HG03378 (cell line): Measurements from ENCODE around the gene DRAM2.
A peak's percentile ranks its signal among the peaks of the same experiment; 100 is the strongest.

Source experiments
- ATAC-seq: cut with Tn5 transposase; IDR thresholded peaks from one replicate; pipeline ENCODE4 v1.9.1; 2021; ENCODE audit warnings: mild to moderate bottlenecking, moderate library complexity; ENCODE audit not compliant: unreplicated experiment

The DRAM2 gene

GRCh38 chr1:111139956-111140679 is at the start of gene DRAM2, which contains the start of gene CEPT1:
TSS of gene DRAM2 (minus strand) at chr1:111140093. CDS start at chr1:111131554, 8,539 bp downstream.
TSS of gene CEPT1 (plus strand) at chr1:111140223. CDS start at chr1:111147715, 7,492 bp downstream.
- peak; percentile 49 for ATAC-seq

GRCh38 chr1:111184663-111185062 is 44.8 kb upstream of the DRAM2 start:
- ATAC-seq = no peak

GRCh38 chr1:111183308-111184069 is 43.6 kb upstream of the DRAM2 start:
- ATAC-seq = no peak

GRCh38 chr1:111182052-111182451 is 42.2 kb upstream of the DRAM2 start:
- no peak for ATAC-seq

GRCh38 chr1:111179968-111180533 is 40.2 kb upstream of the DRAM2 start:
- no peak for ATAC-seq

GRCh38 chr1:111176678-111177077 is 36.8 kb upstream of the DRAM2 start:
- peak; percentile 58 for ATAC-seq

GRCh38 chr1:111175349-111175748 is 35.5 kb upstream of the DRAM2 start:
- ATAC-seq = no peak

- ATAC-seq = no peak
Observed at GRCh38 chr1:111174070-111174469, 34.2 kb upstream of the DRAM2 start.

GRCh38 chr1:111172463-111172862 is 32.6 kb upstream of the DRAM2 start:
- ATAC-seq = no peak

- no peak for ATAC-seq
Observed at GRCh38 chr1:111164151-111164550, 24.3 kb upstream of the DRAM2 start.

GRCh38 chr1:111163363-111163762 is 23.5 kb upstream of the DRAM2 start:
- no peak for ATAC-seq

- ATAC-seq = no peak
Observed at GRCh38 chr1:111162488-111162880, 22.6 kb upstream of the DRAM2 start.

GRCh38 chr1:111161843-111162487 is 22.1 kb upstream of the DRAM2 start:
- no peak for ATAC-seq

GRCh38 chr1:111157431-111157830 is 17.5 kb upstream of the DRAM2 start:
- no peak for ATAC-seq

GRCh38 chr1:111154021-111154999 is 14.4 kb upstream of the DRAM2 start:
- no peak for ATAC-seq

- no peak for ATAC-seq
Observed at GRCh38 chr1:111151838-111152237, 11.9 kb upstream of the DRAM2 start.

- ATAC-seq = no peak
Observed at GRCh38 chr1:111148376-111148881, 8.5 kb upstream of the DRAM2 start.

GRCh38 chr1:111147948-111148347 is 8.1 kb upstream of the DRAM2 start:
- ATAC-seq = no peak

- ATAC-seq = no peak
Observed at GRCh38 chr1:111145963-111146768, 6.3 kb upstream of the DRAM2 start.
